ENCODE measurements around the gene DCP1A.

- TF ChIP-seq, protein P1, sequence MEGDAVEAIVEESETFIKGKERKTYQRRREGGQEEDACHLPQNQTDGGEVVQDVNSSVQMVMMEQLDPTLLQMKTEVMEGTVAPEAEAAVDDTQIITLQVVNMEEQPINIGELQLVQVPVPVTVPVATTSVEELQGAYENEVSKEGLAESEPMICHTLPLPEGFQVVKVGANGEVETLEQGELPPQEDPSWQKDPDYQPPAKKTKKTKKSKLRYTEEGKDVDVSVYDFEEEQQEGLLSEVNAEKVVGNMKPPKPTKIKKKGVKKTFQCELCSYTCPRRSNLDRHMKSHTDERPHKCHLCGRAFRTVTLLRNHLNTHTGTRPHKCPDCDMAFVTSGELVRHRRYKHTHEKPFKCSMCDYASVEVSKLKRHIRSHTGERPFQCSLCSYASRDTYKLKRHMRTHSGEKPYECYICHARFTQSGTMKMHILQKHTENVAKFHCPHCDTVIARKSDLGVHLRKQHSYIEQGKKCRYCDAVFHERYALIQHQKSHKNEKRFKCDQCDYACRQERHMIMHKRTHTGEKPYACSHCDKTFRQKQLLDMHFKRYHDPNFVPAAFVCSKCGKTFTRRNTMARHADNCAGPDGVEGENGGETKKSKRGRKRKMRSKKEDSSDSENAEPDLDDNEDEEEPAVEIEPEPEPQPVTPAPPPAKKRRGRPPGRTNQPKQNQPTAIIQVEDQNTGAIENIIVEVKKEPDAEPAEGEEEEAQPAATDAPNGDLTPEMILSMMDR (IDR thresholded peaks at IDR 0.05): no peak
- TF ChIP-seq POLR2A (IDR thresholded peaks at IDR 0.05): no peak
Measured at GRCh38 chr3:53311882-53312281, 35.5 kb downstream of the DCP1A start.

All from thyroid gland (tissue), 4 donors.